ENCODE results near the gene HOXA3. TPM values are rescaled to one million over a fixed set of nuclear protein-coding genes. Genes with fewer than 3 reads are reported as not detected.

HOXA3 gene
- total RNA-seq, 1 experiment from 2014 or later, result 30.2 TPM

- no TSS peak for BruUV-seq (replicated peaks)
- H3K27ac ChIP-seq (ENCODE audit: low read length), result peak overlapping the region; percentile 0; the same call in 1 of the 2 replicates
- H3K4me1 ChIP-seq (ENCODE audit: control insufficient read depth, insufficient read depth, low read length), result peaks cover 17% of the 10 kb centered on the region
- POLR2A ChIA-PET, result no interaction called here
- TF ChIP-seq, protein P1, sequence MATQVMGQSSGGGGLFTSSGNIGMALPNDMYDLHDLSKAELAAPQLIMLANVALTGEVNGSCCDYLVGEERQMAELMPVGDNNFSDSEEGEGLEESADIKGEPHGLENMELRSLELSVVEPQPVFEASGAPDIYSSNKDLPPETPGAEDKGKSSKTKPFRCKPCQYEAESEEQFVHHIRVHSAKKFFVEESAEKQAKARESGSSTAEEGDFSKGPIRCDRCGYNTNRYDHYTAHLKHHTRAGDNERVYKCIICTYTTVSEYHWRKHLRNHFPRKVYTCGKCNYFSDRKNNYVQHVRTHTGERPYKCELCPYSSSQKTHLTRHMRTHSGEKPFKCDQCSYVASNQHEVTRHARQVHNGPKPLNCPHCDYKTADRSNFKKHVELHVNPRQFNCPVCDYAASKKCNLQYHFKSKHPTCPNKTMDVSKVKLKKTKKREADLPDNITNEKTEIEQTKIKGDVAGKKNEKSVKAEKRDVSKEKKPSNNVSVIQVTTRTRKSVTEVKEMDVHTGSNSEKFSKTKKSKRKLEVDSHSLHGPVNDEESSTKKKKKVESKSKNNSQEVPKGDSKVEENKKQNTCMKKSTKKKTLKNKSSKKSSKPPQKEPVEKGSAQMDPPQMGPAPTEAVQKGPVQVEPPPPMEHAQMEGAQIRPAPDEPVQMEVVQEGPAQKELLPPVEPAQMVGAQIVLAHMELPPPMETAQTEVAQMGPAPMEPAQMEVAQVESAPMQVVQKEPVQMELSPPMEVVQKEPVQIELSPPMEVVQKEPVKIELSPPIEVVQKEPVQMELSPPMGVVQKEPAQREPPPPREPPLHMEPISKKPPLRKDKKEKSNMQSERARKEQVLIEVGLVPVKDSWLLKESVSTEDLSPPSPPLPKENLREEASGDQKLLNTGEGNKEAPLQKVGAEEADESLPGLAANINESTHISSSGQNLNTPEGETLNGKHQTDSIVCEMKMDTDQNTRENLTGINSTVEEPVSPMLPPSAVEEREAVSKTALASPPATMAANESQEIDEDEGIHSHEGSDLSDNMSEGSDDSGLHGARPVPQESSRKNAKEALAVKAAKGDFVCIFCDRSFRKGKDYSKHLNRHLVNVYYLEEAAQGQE (IDR thresholded peaks at IDR 0.05; ENCODE audit: insufficient read depth in 1 of 2, low read depth in 2 of 2, low read length in 1 of 2), result no peak
- TF ChIP-seq POLR2AphosphoS5 (IDR thresholded peaks at IDR 0.05; ENCODE audit: low read depth, low read length) (no peak), TCF7L2 (IDR thresholded peaks at IDR 0.05; ENCODE audit: low read depth, low read length) (no peak), SIN3A (IDR thresholded peaks at IDR 0.05; ENCODE audit: borderline replicate concordance, insufficient read depth, low read depth, low read length) (no peak)
- TF ChIP-seq, protein P2, sequence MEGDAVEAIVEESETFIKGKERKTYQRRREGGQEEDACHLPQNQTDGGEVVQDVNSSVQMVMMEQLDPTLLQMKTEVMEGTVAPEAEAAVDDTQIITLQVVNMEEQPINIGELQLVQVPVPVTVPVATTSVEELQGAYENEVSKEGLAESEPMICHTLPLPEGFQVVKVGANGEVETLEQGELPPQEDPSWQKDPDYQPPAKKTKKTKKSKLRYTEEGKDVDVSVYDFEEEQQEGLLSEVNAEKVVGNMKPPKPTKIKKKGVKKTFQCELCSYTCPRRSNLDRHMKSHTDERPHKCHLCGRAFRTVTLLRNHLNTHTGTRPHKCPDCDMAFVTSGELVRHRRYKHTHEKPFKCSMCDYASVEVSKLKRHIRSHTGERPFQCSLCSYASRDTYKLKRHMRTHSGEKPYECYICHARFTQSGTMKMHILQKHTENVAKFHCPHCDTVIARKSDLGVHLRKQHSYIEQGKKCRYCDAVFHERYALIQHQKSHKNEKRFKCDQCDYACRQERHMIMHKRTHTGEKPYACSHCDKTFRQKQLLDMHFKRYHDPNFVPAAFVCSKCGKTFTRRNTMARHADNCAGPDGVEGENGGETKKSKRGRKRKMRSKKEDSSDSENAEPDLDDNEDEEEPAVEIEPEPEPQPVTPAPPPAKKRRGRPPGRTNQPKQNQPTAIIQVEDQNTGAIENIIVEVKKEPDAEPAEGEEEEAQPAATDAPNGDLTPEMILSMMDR (IDR thresholded peaks at IDR 0.05), result no peak
- DNase-seq (ENCODE audit: low read depth, low spot score) (no peak), ATAC-seq (peak; percentile 24)
- in situ Hi-C loops (cut with HindIII; ENCODE audit: low pct_unique_long_range_greater_than_20kb, low sequenced_read_pairs), result no loop called here
- intact Hi-C loops (cut with micrococcal nuclease; ENCODE audit: unreplicated experiment), result no loop called here
- no peaks in the 10 kb centered on the region; the same call in 1 of the 2 replicates for H3K27me3 ChIP-seq (ENCODE audit: control insufficient read depth, insufficient read depth, low read length)
- H3K4me3 ChIP-seq (ENCODE audit: low read depth in 2 of 2, low read length in 2 of 2), result peak overlapping the region; percentile 49 to 59
- peaks cover 2% of the 10 kb centered on the region; the same call in 1 of the 2 replicates for H3K36me3 ChIP-seq (ENCODE audit: control insufficient read depth, insufficient read depth, low read length)
- CTCF ChIA-PET, result interaction anchor here (1.1 kb wide), 1 partner anchor 893 kb away, joined by 5 read pairs; no protein-coding TSS in a partner anchor
- H3K9me3 ChIP-seq (ENCODE audit: control insufficient read depth, insufficient read depth, low read depth, low read length), result no peaks in the 10 kb centered on the region
These were observed 48.6 kb upstream of the HOXA3 start for GRCh38 chr7:27200761-27201579.

DNA sequence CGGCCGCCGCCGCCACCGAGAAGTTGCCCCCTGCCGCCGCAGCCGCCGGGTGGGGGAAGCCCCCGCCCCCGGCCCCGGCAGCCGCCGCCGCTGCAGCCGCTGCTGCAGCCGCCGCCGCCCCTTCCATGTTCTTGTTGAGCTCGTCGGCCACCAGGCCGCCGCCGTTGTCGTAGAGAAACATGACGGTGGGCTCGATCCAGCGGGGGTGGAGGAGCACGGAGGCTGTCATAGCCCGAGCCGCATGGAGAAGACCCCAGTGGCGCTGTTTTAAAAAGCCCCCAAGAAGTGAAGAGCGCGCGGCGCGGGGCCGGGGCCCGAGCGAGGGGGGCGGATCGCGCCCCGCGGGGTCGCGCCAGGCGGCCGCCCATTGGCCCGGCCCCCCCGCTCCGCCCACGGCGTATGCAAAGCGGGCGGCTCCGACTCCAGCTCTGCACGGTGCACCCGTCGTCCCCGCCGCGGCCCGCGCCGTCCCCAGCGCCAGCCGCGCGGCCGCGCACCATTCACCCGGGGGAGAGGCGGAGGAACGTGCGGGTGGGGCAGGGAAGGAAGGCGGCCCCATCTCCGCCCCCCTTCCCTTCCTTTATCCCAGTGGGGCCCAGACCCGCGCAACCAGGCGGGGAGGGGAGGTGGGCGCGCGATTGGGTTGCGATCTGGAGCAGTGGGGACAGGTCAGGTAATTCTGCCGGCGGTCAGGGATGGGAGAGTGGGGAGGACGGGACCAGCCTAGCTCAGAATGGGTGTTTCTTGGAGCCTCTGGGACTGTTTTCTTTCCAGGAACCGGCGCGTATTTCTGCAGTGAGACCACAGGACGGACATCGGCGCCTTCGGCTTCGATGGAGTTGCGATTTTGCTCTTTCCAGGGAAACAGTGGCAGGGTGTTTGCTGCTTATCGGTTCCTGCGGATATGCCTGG is 47.7 kb upstream of the HOXA3 start, which contains the start of gene HOXA13:
HOXA13 (minus strand) TSS at position 243 of the 912 bp plus-strand sequence; CDS start at position 229, 14 bp downstream.
- CTCF ChIA-PET, result interaction anchor here (0.6 to 1.1 kb wide), 2 partner anchors 255 to 894 kb away, joined by 3 to 5 read pairs; no protein-coding TSS in a partner anchor
- intact Hi-C loops (cut with micrococcal nuclease; ENCODE audit: unreplicated experiment), result loop anchor here (5.0 kb wide), 3 partner anchors 407 to 897 kb away; no protein-coding TSS in a partner anchor

More for the DNA sequence above, 47.7 kb upstream of the HOXA3 start, which contains the start of gene HOXA13:
- peak within 1 kb of the TSS; percentile 0; the same call in 1 of the 2 replicates for H3K27ac ChIP-seq (ENCODE audit: low read length)
- no peaks in the 10 kb centered on the region for H3K9me3 ChIP-seq (ENCODE audit: control insufficient read depth, insufficient read depth, low read depth, low read length)
- H3K4me1 ChIP-seq (ENCODE audit: control insufficient read depth, insufficient read depth, low read length), result peaks cover 17% of the 10 kb centered on the region
- DNase-seq (ENCODE audit: low read depth, low spot score) (no peak), ATAC-seq (peak; percentile 92)
- BruUV-seq (replicated peaks), result no TSS peak
- POLR2A ChIA-PET, result interaction anchor here (0.6 kb wide), 2 partner anchors 60 to 1365 kb away, joined by 3 to 13 read pairs; no protein-coding TSS in a partner anchor
- TF ChIP-seq TCF7L2 (IDR thresholded peaks at IDR 0.05; ENCODE audit: low read depth, low read length), result no peak
- no peak for TF ChIP-seq SIN3A (IDR thresholded peaks at IDR 0.05; ENCODE audit: borderline replicate concordance, insufficient read depth, low read depth, low read length)
- TF ChIP-seq, protein P2 (IDR thresholded peaks at IDR 0.05), result no peak
- TF ChIP-seq, protein P1 (IDR thresholded peaks at IDR 0.05; ENCODE audit: insufficient read depth in 1 of 2, low read depth in 2 of 2, low read length in 1 of 2), result no peak
- TF ChIP-seq POLR2AphosphoS5 (IDR thresholded peaks at IDR 0.05; ENCODE audit: low read depth, low read length), result no peak
- H3K36me3 ChIP-seq (ENCODE audit: control insufficient read depth, insufficient read depth, low read length), result peaks cover 2% of the 10 kb centered on the region; the same call in 1 of the 2 replicates
- H3K4me3 ChIP-seq (ENCODE audit: low read depth in 2 of 2, low read length in 2 of 2), result peak within 1 kb of the TSS; percentile 49 to 59
- no peaks in the 10 kb centered on the region; the same call in 1 of the 2 replicates for H3K27me3 ChIP-seq (ENCODE audit: control insufficient read depth, insufficient read depth, low read length)
- in situ Hi-C loops (cut with HindIII; ENCODE audit: low pct_unique_long_range_greater_than_20kb, low sequenced_read_pairs), result no loop called here
